ENCODE results near the gene RNF115.

The RNF115 gene

DNA sequence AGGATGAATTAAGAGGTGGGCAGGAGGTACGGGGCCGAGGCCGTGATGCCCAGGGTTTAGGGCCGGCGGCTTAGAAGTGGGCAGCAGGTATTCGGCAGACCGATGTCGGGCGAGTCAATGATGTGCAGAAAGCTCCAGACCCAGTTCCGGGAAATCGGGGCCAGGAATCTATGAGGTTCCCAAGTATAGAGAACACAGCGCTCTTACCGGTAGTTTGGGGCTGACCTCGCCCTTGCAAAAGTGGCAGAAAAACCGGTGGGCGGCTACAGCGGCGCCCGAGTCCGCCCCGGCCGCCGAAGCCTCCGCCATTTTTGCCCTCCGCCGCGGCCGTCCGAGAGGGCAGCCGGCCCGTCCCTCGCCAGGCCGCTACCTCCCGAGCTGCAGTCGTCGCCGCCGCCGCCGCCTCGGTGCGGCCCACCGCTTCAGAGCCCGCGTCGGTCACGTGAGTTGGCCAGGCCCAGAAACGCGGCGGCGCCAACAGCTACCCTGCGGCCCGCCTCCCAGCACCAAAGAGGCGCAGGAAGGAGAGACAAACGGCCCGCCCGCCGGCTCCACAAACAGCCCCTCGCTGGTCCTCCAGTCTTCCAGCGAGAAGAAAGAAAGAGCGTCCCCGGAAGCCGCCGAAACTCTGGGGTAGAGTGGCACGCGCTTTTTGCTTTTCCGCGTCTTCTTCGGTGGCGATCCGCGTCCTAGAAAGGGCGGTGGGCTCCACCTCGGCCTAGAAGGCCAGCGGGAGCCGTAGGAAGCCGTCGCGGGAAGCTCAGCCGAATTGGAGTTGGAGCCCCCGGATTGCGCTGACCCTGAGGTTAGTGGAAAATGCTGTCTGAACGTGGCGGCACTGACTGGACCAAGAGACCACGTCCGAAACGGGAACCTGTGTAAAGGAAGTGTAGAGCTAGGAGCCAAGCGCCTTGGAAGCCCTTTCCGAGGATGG is at the start of gene RNF115, which contains the start of gene POLR3C:
Gene RNF115, minus strand, starts transcription at position 531 of the 934 bp plus-strand sequence. Its CDS starts 222 bp downstream, at position 309.
Gene POLR3C, plus strand, starts transcription at position 636 of the 934 bp plus-strand sequence. CDS start 1,577 bp downstream, outside the sequence.
- H3K9ac ChIP-seq (ENCODE audit: low read depth, low read length) = peak within 1 kb of the TSS; percentile 84
- H3K27ac ChIP-seq (ENCODE audit: low read length) = peak within 1 kb of the TSS; percentile 88
- peak within 1 kb of the TSS; percentile 80 to 86 for H3K4me3 ChIP-seq (ENCODE audit: low read depth in 1 of 2, low read length in 2 of 2)
- no peaks in the 10 kb centered on the region for H3K27me3 ChIP-seq (ENCODE audit: insufficient read depth, low read length, poor library complexity)
- peaks cover 25% of the 10 kb centered on the region for H3K4me1 ChIP-seq (ENCODE audit: insufficient read depth, low read length)
- H3K4me2 ChIP-seq (ENCODE audit: insufficient read depth, low read length) = peak within 1 kb of the TSS; percentile 85
- TF ChIP-seq EZH2 (IDR thresholded peaks at IDR 0.05; ENCODE audit: borderline replicate concordance, low read depth, low read length, severe bottlenecking) = no peak
- TF ChIP-seq, protein P1, sequence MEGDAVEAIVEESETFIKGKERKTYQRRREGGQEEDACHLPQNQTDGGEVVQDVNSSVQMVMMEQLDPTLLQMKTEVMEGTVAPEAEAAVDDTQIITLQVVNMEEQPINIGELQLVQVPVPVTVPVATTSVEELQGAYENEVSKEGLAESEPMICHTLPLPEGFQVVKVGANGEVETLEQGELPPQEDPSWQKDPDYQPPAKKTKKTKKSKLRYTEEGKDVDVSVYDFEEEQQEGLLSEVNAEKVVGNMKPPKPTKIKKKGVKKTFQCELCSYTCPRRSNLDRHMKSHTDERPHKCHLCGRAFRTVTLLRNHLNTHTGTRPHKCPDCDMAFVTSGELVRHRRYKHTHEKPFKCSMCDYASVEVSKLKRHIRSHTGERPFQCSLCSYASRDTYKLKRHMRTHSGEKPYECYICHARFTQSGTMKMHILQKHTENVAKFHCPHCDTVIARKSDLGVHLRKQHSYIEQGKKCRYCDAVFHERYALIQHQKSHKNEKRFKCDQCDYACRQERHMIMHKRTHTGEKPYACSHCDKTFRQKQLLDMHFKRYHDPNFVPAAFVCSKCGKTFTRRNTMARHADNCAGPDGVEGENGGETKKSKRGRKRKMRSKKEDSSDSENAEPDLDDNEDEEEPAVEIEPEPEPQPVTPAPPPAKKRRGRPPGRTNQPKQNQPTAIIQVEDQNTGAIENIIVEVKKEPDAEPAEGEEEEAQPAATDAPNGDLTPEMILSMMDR (IDR thresholded peaks at IDR 0.05; ENCODE audit: borderline replicate concordance, extremely low read depth, low read length, poor library complexity, severe bottlenecking) = no peak
- DNase-seq = peak; percentile 92
- H2AFZ ChIP-seq (ENCODE audit: low read depth, low read length) = peak within 1 kb of the TSS; percentile 99
- H4K20me1 ChIP-seq (ENCODE audit: insufficient read depth, low read length) = no peaks in the 10 kb centered on the region
- ATAC-seq (ENCODE audit: insufficient read depth, low read depth) = peak; percentile 97
- peaks cover 31% of the 10 kb centered on the region for H3K36me3 ChIP-seq (ENCODE audit: insufficient read depth, low read length)
- no peaks in the 10 kb centered on the region for H3K9me3 ChIP-seq (ENCODE audit: insufficient read depth, low read length, severe bottlenecking)
- peaks cover 48% of the 10 kb centered on the region for H3K79me2 ChIP-seq (ENCODE audit: insufficient read depth, low read length)

DNA sequence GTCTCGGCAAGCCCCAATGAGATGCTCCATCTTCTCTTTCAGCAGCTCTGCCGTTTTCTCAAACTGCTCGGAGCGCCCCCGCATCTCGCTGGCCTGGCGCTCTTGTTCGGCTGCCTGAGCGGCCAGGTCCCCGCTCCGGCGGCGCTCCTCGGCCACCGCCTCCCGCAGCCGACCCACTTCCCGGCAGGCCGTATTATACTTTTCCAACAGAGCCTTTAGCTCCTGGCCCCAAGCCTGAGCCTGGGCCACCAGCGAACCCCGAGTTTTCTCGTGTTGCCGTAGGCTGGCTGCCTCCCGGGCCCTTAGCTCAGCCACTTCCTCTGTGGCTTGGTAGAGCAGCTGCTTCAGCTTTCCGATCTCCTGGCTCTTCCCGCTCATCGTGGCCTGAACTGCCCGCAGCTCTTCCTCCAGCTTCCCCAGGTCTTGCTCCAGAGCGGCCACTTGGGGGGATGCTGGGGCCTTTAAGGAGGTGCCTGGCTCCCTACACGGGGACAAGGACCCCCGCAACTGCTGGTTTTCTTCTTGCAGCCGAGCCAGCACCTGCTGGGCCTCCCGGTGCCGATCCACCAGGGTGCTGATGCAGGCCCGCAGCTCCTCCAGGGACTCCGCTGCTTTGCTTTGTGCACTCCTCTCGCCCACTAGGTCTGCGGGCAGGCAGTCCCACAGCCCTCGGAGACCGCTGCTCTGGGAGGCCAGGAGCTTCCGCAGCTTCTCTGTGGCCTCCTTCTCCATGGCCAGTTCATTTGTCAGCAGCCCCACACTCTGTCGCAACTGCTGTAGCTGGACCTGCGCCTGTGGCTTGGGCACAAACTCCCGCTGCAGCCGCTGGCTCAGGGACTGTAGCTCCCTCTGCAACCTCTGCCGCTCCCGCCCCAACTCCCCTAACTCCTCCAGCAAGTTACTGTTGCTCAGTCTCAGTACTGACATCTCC is 48.4 kb upstream of the RNF115 start:
- no peak overlapping the region for H3K4me3 ChIP-seq (ENCODE audit: low read depth in 1 of 2, low read length in 2 of 2)
- no peak for TF ChIP-seq EZH2 (IDR thresholded peaks at IDR 0.05; ENCODE audit: borderline replicate concordance, low read depth, low read length, severe bottlenecking)
- TF ChIP-seq, protein P1 (IDR thresholded peaks at IDR 0.05; ENCODE audit: borderline replicate concordance, extremely low read depth, low read length, poor library complexity, severe bottlenecking) = no peak

DNA sequence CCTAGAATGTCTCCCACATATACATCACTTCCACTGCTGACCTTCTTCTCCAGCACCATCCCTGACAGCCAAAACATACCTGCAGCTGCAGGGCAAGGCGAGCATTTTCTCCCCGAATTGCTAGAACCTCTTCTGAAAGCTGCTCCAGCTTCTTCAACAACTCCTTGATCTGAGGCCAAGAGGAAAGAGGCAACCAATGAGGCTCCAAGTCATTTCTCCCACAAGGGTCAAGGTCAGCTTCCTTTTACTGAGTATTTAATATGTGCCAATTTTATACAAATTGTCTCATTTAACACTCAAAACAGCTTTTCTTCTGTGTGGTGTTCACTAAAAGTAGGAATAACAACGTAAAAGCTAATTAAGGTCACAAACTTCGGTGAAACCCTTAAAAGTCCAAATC is 44.3 kb upstream of the RNF115 start:
- no peaks in the 10 kb centered on the region for H4K20me1 ChIP-seq (ENCODE audit: insufficient read depth, low read length)
- H3K4me2 ChIP-seq (ENCODE audit: insufficient read depth, low read length) = no peak overlapping the region
- H3K79me2 ChIP-seq (ENCODE audit: insufficient read depth, low read length) = no peaks in the 10 kb centered on the region
- H3K36me3 ChIP-seq (ENCODE audit: insufficient read depth, low read length) = no peaks in the 10 kb centered on the region
- H3K27me3 ChIP-seq (ENCODE audit: insufficient read depth, low read length, poor library complexity) = peaks cover 33% of the 10 kb centered on the region
- TF ChIP-seq, protein P1 (IDR thresholded peaks at IDR 0.05; ENCODE audit: borderline replicate concordance, extremely low read depth, low read length, poor library complexity, severe bottlenecking) = no peak
- no peak for TF ChIP-seq EZH2 (IDR thresholded peaks at IDR 0.05; ENCODE audit: borderline replicate concordance, low read depth, low read length, severe bottlenecking)
- no peak overlapping the region for H3K27ac ChIP-seq (ENCODE audit: low read length)
- no peaks in the 10 kb centered on the region for H3K4me1 ChIP-seq (ENCODE audit: insufficient read depth, low read length)
- no peak for ATAC-seq (ENCODE audit: insufficient read depth, low read depth)
- no peak overlapping the region for H3K9ac ChIP-seq (ENCODE audit: low read depth, low read length)
- no peaks in the 10 kb centered on the region for H3K9me3 ChIP-seq (ENCODE audit: insufficient read depth, low read length, severe bottlenecking)
- H2AFZ ChIP-seq (ENCODE audit: low read depth, low read length) = no peak overlapping the region
- no peak overlapping the region for H3K4me3 ChIP-seq (ENCODE audit: low read depth in 1 of 2, low read length in 2 of 2)
- DNase-seq = no peak

More for the DNA sequence above, 48.4 kb upstream of the RNF115 start:
- no peaks in the 10 kb centered on the region for H3K79me2 ChIP-seq (ENCODE audit: insufficient read depth, low read length)
- no peak overlapping the region for H2AFZ ChIP-seq (ENCODE audit: low read depth, low read length)
- no peaks in the 10 kb centered on the region for H4K20me1 ChIP-seq (ENCODE audit: insufficient read depth, low read length)
- H3K27ac ChIP-seq (ENCODE audit: low read length) = no peak overlapping the region
- DNase-seq (no peak), ATAC-seq (ENCODE audit: insufficient read depth, low read depth) (no peak)
- no peak overlapping the region for H3K9ac ChIP-seq (ENCODE audit: low read depth, low read length)
- H3K4me2 ChIP-seq (ENCODE audit: insufficient read depth, low read length) = no peak overlapping the region
- H3K36me3 ChIP-seq (ENCODE audit: insufficient read depth, low read length) = no peaks in the 10 kb centered on the region
- H3K4me1 ChIP-seq (ENCODE audit: insufficient read depth, low read length) = no peaks in the 10 kb centered on the region
- H3K9me3 ChIP-seq (ENCODE audit: insufficient read depth, low read length, severe bottlenecking) = no peaks in the 10 kb centered on the region
- H3K27me3 ChIP-seq (ENCODE audit: insufficient read depth, low read length, poor library complexity) = peaks cover 34% of the 10 kb centered on the region

All from DND-41 (cell line).